ENCODE measurements around the gene COLQ.
"Not testable (repeated sequence)": the region's sequence is repeated elsewhere in the genome, so short reads cannot be mapped to it uniquely, and the experiment has no call there.

Gene COLQ

DNA sequence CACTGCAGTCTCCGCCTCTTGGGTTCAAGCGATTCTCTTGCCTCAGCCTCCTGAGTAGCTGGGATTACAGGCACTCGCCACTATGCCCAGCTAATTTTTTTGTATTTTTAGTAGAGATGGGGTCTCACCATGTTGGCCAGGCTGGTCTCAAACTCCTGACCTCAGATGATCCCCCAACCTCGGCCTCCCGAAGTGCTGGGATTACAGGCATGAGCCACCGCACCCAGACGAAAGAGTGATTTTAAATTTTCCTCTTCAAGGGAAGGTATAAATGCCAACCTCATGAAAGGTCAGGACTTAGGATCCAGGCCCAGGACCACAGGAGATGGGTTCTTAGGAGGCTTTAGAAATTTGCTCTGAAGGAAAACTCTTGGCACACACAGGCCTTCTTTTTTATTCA lies 110.5 kb downstream of the COLQ start:
- not testable (repeated sequence) for DNase-seq

- DNase-seq = no peak
Observed at GRCh38 chr3:15409774-15410173, 111.7 kb downstream of the COLQ start.

DNA sequence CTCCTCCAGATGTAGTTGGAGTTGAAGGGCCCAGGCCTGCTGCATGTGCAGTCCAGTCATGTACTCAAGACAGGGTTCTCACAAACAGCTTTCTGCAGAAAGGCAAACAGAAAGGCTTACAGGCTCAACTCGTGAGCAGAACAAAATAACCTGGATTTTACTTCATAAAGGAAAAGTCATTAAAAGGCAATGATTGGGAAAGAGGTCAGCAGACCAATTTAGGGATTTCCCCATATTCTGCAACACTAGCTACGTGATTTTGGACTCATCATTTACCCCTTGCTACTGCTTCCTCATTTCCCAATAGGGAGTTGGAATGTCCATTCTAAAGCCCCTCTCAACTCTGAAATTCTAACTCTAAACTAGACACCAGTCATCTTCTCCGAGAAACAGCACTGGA lies 112.3 kb downstream of the COLQ start:
- no peak for DNase-seq

GRCh38 chr3:15405448-15406050 lies 116.0 kb downstream of the COLQ start:
- peak; percentile 2 for DNase-seq

DNA sequence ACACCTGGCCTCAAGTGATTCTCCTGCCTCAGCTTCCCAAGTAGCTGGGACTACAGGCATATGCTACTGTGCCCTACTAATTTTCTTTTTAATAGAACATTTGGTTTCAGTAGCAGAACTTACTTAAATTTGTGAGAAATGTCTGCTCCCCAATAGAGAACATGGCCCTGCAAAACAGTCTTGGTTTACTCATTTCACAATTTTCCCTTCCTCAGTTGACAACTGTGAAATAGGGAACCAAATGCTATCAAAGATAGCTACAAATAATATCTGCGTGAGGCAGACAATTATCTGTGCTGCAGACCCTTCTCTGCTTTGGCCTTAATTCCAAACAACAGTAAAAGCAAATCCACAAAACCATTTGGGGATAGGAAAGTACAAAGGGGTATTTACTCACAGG lies 116.7 kb downstream of the COLQ start:
- no peak for DNase-seq

DNA sequence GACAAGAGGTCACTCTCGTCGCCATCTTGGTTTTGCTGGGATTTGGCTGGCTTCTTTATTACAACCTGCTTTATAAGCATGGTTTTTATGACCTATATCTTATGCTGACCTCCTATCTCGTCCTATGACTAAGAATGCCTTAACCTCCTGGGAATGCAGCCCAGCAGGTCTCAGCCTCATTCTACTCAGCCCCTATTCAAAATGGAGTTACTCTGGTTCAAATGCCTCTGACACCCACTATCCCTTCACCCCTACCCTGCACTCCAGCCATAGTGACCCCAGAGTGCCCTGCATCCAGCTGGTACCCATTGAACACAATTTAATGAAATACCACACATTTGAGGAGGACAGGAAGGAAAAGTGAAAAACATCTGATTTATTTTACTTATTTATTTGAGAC lies 117.5 kb downstream of the COLQ start:
- DNase-seq = no peak

DNA sequence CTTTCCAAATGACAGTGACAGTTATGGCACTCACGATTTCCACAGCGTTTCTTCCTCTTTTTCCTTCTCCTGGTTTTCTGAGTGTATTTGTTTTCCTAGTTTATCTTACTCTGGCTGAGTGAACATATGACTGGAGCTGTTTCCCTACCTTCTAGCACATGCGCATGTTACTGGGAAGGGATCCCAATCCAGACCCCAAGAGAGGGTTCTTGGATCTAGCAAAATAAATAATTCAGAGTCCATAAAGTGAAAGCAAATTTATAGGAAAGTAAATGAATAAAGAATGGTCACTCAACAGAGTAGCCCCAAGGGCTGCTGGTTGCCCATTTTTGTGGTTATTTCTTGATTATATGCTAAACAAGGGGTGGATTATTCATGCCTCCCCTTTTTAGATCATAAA lies 118.0 kb downstream of the COLQ start:
- no peak for DNase-seq

- DNase-seq = no peak
Observed at GRCh38 chr3:15401936-15402335, 119.6 kb downstream of the COLQ start.

Measured in NCI-H748 treated with DMSO at 0.1 percent for 48 hours (cell line).